ENCODE results near the gene NINJ1.

Gene NINJ1

DNA sequence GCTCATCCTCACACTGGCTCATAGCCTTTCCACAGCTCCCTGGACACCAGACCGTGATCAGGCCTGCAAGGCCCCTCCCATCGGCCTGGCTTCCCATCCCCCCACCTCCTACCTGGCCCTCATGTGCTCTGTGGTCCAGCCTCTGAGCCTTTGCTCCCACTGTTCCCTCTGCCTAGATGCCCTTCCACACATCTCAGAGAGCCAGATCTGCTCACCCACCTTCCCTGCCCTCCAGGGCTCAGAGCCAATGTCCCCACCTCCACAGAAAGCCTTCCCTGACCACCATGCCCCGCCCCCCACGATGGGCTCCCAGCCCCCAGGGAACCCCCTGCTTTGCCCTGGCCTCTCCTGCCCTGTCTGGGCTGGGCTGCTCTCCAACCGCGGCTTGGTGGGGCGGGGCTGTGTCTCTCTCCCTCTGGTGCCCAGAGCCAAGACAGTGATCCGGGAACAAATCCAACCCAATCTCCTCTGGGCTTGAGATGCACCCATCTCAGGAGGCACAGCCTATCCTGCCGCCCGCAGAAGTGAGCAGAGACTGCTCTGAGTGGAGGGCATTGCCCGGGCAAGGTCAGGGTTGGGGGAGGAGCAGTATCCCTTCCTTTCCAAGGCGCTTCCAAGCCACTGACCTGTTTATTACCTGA lies 1.6 kb downstream of the NINJ1 start:
- DNase-seq: no peak

DNA sequence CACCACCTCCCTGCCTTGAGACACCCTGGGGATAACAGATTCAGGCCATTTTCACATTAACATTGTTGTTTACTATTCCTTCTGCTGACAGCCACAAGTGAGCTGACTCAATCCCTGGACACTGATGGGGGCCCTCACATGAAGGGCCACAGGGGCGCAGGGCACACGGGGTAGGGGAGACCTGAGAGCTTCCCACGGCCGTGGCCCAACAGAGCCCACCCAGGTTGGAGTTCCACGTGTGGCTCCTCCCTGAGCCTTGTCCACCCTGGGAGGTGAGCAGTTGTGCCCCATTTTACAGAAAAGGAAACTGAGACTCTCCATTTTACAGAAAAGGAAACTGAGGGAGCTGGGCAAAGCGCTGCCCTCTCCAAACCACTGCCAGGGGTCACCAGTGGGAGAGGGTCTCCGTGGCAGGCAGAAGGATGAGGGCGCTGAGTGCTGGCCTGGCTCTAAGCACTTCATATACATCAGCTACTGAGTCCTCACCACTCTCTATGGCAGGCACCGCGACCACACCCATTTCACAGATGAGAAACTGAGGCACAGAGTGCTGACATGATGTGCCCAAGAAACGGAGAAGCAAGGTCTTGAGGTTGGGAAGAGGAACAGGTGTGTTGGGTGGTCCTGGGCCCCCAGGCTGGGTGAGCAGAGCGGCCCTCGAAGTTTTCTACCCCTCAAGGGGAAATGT lies 2.3 kb downstream of the NINJ1 start:
- no peak for DNase-seq

DNA sequence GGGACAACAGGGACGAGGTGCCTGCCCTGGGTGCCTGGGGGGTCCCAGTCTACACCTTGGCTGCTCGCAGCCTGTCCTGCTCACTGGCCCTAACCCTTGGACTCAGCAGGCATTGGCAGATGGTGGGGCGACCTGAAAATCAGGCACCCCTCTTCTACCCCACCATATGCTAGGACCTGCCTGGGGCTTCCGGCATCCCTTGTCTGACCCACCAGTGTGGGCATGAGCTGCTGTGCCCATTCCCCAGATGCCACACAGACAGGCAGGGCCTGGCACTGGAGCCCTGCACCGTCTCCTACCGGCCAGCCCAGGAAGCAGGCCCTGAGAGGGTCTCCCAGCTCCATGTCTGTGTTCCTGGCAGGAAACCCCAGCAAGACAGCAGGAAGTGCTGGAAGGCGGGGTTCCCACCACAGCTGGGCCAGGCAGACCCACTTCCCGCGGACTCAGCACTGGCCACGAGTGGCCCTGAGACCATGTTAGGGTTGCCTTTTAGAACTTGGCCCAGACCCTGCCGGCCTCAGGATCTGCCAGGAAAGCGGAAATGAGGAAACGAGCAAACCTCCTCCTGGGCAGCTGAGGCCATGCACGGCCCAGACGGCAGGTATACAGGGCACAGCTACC lies 3.1 kb downstream of the NINJ1 start:
- no peak for DNase-seq

DNA sequence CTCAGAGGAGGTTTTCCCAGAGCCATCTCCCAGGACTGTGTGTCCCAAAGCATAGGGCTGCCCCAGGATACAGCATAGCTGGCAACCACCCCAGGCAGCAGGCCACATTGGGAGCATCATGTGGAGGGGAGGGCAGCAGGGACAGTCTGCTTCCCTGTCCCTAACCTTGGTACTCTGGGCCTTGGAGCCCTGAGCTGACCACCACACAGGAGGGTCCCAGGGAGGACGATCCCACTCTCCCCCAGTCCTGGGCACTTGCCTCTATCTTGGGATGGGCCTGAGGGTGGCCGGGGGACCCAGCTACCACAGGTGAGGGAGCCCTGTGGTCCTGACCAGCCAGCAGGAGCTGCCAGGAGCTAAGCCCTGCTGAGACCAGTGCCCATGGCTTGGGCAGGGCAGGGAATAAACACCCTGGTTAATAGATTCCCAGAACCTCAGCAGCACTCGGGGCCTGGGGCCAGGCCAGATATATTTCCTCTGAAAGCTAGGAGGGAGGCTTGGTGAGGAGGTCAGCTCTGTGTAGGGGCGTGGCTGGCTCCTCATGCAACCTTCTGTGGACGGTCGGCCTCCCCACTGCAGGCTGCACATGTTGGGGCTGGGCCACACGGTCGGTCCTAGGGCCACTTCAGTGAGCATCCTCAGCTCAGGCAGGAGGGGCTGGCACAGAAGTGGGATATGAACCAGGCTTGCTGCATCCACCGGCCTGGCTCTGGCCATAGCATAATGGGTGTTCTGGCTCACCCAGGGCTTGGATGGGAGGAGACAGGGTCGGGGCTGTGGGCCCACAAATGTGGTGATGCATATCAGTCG lies 4.2 kb downstream of the NINJ1 start:
- no peak for DNase-seq

DNA sequence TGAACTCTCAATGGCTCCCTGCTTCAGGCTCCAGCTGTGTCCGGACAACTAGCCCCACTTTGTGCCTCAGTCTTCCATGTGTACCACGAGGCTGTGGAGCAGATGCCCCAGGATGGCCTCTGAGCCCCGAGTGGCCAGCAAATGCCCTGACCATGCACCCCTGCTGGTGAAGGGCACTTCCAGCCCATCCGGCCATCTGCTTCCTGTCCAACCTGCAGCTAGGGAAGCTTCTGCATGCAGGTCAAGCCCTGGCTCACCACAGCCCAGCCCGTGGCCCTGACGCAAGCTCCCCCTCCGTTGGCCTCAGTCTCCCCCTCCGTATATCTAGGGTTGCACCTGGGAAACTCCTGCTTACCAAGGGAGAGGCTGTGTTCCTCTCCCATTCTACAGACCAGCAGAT lies 4.8 kb downstream of the NINJ1 start:
- no peak for DNase-seq

DNA sequence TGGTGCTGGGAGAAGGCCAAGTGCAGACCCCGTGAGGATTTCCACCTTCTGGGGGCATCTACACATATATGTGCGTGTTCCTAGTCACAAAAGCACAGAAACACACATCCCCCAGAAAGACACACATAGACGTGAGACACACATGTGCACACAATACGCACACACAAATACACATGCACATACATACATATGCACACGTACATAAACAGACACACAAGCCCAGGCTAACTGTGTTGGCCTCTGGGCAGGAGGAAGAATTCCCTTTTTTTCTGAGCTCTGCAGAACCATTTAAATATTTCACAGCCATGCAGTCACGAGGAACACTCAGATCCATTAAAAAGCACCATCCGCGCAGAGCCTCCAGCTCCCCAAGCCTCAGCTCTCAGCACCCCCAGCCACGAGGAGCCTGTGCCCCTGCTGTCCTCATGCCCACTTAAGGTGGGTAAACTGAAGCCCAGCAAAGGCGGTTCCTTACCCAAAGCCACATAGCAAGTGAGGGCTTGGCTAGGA lies 5.3 kb downstream of the NINJ1 start:
- DNase-seq: no peak

DNA sequence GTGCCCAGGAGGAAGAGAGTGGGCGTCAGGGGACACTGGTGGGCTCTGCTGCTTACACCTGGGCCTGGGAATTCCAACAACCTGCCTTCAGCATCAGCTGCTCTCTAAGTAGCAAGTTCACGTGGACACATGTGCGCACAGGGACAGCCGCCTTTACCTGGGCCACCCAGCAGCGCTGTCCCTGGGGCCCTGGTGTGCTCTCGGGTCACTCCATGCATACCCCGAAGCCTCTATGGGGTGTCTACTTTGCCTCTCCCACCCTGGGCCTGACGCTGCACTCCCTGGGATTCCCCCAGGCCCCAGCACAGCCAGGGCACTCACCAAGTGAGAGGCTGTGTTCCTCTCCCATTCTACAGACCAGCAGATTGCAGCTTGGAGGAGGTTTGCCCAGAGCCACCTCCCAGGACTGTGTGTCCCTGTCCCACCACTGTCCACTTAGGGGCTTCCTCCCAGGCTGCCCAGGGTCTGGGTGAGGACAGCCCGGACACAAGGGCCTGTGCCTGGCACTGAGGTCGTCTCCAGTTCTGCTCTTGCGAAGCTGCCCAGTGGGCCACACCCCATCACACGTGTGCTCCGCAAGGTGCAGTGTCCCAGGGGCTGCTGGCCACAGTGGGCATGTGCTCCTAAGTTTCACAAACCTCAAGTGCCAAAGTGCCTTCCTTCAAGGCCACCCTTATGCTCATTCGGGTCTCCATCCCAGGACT lies 5.9 kb downstream of the NINJ1 start:
- DNase-seq: no peak

DNA sequence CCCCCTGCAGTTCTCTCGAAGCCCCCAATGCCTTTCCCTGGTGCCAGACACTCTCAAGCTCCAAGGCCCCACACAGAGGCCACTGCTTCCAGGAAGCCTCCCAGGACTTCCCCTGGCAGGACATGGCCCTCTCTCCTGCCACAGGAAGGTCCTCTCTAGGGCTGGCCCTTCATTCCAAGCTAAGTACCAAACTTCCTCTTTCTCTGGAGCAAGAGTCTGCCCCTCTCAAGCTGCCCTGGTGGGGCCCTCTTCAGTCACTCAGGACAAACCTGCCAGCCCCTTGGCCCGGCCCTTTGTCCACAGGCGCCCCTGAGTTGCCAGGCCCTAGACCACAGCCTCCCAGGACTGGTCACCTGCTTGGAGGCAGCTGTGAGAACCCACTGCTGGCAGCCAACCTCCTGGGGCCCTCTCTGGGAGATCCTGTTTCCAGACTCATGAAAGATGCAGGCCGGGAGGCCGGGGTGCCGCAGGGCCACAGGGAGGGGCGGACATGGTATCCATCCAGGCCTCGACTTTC lies 6.6 kb downstream of the NINJ1 start:
- no peak for DNase-seq

DNA sequence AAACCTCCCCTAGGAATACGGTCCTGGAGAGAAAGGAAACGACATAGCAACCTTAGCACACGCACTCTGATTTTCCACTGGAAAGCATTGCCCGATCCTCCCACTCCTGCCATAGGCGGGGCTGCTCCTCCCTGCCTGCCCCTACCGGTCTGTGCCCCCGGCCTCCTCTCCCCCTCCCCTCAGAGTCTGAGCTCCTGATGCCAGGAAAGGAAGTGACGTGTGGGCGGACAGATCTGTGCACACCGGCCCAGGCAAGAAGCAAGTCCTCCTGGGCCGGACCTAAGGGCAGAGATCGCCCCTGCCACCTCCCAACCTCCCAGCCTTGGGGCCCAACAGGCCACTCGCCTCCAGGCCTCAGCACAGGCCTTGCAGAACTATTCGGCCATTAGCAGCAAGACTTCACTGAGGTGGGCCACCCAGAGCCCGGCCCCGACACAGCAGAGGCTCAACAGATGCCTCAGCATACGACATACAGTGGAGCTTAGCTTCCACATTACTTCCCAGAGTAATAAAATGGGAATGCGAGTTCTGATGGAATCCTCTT lies 7.2 kb downstream of the NINJ1 start:
- DNase-seq: no peak

DNA sequence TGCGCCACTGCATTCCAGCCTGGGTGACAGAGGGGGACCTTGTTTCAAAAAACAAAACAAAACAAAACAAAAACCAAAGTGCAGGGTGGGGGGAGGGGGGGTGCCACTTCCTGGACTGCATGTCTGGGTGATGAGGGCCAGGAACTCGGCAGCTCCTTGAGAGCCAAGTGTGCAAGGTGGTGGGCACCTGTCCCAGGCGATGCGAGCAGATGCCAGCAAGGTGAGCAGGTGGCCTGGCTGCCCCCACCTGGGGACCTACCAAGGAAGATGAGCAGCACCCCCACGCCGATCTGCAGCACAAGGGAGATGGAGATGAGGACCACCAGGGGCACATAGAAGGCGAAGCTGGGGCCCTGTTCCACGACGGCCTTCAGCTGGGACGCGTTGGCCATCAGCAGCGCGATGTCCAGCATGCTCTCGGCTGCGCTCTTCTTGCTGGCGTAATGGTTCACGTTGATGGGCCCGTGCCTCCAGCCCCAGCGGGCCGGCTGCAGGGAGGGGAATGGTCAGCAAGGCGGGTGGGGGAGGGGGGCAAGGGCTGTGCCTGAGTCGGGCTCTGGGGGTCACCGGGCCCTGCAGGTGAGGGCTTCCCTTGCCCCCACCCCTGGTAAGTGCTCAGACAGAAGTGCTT lies 7.8 kb downstream of the NINJ1 start:
- DNase-seq: no peak

DNA sequence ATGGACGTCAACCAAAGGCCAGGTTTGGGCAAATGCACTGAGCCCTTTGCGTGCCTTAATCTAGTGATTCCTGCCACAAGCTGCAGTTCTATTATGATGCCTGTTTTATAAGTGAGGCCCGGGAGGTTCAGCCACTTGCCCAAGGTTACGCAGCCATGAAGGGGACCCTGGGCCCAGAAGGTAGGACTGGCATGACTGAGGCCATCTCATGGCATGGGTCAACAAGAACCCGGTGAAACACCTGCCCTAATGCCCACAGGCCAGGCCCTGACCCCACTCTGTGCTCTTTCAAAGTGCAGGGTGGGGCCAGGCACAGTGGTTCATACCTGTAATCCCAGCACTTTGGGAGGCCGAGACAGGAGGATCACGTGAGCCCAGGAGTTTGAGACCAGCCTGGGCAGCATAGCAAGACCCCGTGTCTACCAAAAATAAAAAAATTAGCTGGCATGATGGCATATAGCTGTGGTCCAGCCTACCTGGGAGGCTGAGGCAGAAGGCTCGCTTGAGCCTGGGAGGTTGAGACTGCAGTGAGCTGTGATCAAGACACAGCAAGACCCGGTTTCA lies 8.6 kb downstream of the NINJ1 start:
- no peak for DNase-seq

DNA sequence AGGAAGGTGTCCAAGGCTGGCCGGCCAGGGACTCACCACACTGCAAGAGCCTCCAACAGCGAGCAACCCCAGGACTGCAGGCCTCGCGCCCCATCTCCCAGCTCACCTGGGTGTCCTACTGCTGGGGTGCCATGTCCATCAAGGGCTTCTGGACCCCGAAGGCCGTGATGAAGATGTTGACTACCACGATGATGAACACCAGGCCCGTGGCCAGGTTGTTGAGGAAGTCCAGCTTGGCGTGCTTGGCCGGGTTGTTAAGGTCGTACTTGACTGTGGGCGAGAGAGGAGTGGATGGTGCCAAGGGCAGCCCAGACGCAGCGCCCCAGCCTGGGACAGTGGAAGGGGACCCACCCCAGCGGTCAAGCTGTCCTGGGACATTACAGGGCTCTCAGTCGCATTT lies 9.3 kb downstream of the NINJ1 start:
- DNase-seq: no peak

DNA sequence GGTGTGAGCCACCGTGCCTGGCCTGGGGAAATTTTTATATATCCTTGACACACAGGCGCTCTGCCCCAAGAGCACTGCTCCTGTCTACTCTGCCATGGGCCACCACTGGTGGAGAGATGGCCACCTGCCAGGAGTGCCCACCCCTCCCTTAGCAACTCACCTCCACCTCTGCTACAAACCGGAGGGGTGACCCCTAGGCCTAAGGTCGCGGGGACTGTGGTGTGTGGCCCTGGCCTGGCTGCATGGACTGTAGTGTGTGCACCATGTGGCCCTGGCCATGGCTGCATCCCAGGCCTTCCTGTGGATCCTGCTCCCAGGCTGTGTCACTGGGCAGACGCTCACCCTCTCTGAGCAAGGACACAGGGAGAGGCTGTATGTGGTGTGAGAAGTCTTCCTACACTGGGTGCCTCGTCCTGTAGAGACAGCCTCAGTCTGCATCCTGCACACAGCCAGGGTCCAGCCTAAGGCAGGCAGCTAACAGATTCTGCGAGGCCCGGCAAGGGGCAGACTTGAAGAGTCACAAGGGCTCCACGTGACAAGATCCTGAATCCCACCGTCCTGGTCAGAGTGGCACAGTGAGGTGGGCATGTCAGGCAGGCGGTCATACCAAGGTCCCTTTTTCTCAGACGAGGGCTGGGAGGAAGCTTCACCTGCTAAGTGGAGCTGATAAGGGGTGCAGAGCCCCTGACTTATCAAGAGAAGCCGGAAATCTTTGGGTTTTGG lies 10.3 kb downstream of the NINJ1 start:
- no peak for DNase-seq

DNA sequence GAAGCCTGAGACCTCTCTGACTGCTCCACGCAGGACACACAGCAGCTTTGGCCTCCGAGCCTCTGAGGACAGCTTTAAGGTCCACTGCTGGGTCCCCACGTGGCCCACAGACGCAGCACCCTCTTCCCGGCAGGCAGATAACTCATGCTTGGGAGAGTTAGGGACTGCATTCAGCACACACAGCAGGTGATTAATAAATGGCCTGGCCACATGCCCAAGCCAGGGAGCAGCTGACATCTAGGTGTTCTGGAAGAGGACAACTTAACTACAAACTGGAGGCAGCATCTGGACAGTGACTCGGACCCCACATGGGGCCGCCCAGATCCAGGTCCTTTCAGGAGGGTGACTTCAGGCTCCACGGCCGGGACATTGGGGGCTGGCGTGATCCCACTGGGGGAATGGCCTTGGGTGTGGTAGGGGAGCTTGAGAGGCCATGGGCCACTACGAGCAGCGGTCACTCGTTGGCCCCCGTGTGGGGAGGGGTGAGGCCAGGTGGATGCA lies 11.3 kb downstream of the NINJ1 start:
- no peak for DNase-seq

DNA sequence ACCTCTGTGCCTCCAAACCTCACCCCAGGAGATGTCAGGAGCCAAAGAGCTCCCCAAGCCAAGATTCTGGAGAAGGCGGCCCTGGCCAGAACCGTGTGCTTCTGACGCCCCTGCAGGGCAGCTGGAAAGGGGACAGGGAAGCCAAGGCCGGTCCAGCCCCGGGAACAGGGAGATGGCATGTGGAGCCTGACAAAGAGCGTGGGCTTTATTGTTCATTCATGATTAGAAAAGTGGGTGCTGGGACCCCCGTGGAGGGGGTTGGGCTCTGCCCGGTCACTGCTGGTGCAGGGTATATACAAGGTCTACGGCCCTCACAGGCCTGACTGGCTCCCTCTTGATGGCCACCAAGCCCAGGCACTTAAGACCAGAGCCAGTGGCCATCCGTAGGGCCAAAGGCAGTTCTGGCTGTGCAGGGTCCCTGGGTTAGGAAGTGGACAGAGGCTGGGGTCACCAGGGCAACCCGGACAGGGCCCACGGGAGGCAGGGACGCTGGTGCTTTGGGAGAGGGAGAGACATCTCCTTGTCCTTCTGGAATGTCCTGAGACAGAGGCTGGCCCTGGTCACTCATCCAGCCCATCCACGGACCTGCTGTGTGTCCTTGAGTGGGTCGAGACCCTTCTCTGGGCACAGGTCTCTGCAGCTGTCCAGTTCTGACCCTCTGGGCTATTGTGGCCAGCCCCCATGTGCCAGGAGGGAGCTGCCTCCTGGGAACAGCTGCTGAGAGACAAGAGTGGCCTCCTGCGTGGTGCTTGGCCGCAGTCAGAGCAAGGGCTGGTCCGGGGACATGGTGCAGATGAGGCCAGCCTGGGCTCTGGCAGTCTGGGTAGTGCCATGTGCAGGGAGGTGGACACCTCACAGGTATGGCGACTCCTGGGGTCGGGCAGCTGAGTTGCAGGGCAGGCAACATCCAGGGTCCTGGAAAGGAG lies 12.5 kb downstream of the NINJ1 start:
- no peak for DNase-seq

DNA sequence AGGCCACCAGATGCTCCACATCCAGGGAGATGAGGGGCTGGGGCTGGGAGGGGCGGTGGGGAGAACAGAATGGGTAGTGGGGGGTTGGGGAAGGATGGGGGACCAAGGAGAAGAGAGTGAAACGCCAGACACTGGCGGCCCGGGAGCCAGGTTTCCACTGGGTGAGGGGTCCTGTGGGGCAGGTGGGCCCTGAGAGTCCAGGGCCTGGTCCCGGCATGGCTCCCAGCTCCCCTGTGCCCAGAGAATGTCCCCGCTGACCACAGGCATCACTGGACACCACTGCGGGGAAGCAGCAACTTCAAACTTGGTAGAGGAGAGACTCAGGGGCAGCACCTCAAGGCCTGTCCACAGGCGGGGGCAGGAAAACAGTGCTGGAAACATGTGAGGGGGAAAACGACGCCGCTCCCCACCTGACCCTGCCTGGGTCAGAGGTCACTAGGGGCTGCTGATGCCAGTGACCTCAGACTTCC lies 13.2 kb downstream of the NINJ1 start:
- DNase-seq: no peak

DNA sequence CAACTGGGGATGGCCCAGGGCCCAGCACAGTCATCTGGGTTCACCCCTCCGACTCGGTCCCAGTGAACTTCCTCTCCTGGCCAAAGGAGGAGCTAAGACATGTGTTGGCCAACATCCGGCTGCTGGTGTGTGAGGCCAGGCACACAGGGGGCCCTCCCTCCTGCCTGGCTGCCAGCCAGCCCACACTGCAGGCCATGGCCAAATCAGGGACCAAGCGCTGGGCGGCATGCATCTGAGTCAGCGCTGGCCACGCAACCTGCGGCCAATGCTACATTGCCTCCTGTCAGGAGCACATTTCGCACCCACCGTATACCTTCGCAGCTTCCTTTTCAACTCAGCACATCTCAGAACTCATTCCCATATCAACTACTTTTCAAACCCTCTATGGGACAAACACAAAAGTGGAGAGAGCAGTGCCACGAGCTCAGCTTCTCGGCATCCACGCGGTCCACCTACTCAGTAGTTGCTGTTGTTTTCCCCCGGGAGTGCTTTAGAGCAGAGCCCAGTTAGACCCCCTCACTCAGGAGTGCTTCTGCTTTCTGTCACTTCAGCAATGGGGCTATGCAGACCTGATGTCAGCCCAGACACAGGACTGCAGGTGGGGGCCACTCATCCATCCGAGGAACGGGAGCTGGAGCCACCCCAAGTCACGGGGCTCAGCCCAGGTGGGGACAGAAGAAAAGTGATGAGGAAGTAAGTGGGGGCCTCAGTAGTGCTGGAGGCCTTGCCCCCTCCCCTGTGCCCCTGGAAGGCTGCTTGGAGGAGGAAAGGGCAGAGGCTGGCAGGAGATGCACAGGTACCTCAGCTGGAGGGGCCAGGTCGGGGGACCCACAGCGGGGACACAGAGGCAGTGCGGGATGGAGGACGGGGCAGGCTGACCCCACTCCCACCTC lies 13.9 kb downstream of the NINJ1 start:
- DNase-seq: no peak

DNA sequence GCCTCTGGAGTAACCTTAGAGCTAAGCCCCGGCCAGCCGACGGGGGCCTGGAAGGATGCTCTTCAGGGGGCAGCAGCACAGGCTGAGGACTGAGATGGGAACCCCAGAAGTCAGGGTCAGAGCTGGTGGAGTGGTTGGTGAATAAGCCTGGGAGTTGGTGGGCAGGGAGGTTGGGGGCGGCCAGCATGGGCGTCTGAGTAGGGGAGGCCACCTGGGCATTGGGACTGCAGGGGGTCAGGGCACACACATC lies 14.4 kb downstream of the NINJ1 start:
- DNase-seq: no peak

Measured in NCI-H2081 treated with DMSO at 0.1 percent for 48 hours (cell line).